ENCODE data around the gene ACADS. TPM values are rescaled to one million over a fixed set of nuclear protein-coding genes. Genes with fewer than 3 reads are reported as not detected.
A peak's percentile ranks its signal among the peaks of the same experiment; 100 is the strongest.

ACADS gene
- total RNA-seq, 1 donor from 2014 or later, result 8.1 TPM

- Mint-ChIP-seq H3K9me3 (ENCODE audit: unreplicated experiment) (no peaks in the 10 kb centered on the region), H3K4me1 (ENCODE audit: low read depth, unreplicated experiment) (no peaks in the 10 kb centered on the region), H3K27ac (ENCODE audit: unreplicated experiment) (no peak overlapping the region), H3K4me3 (ENCODE audit: unreplicated experiment) (no peak overlapping the region), H3K36me3 (ENCODE audit: unreplicated experiment) (peaks cover 14% of the 10 kb centered on the region), H3K27me3 (ENCODE audit: unreplicated experiment) (no peaks in the 10 kb centered on the region)
- no peak for DNase-seq
- TF ChIP-seq CTCF (IDR thresholded peaks at IDR 0.05; ENCODE audit: partially characterized antibody, unreplicated experiment), result no peak
These were observed 41.7 kb downstream of the ACADS start for GRCh38 chr12:120767071-120768024.

GRCh38 chr12:120771097-120771496 lies 45.5 kb downstream of the ACADS start:
- Mint-ChIP-seq H3K27me3 (ENCODE audit: unreplicated experiment) (no peaks in the 10 kb centered on the region), H3K4me1 (ENCODE audit: low read depth, unreplicated experiment) (no peaks in the 10 kb centered on the region), H3K27ac (ENCODE audit: unreplicated experiment) (no peak overlapping the region), H3K36me3 (ENCODE audit: unreplicated experiment) (peaks cover 14% of the 10 kb centered on the region), H3K9me3 (ENCODE audit: unreplicated experiment) (peaks cover 2% of the 10 kb centered on the region), H3K4me3 (ENCODE audit: unreplicated experiment) (no peak overlapping the region)
- no peak for TF ChIP-seq CTCF (IDR thresholded peaks at IDR 0.05; ENCODE audit: partially characterized antibody, unreplicated experiment)
- no peak for DNase-seq

GRCh38 chr12:120774169-120774916 lies 48.7 kb downstream of the ACADS start:
- Mint-ChIP-seq H3K9me3 (ENCODE audit: unreplicated experiment) (peaks cover 2% of the 10 kb centered on the region), H3K4me3 (ENCODE audit: unreplicated experiment) (no peak overlapping the region), H3K27me3 (ENCODE audit: unreplicated experiment) (no peaks in the 10 kb centered on the region), H3K4me1 (ENCODE audit: low read depth, unreplicated experiment) (no peaks in the 10 kb centered on the region), H3K27ac (ENCODE audit: unreplicated experiment) (no peak overlapping the region), H3K36me3 (ENCODE audit: unreplicated experiment) (peaks cover 4% of the 10 kb centered on the region)
- TF ChIP-seq CTCF (IDR thresholded peaks at IDR 0.05; ENCODE audit: partially characterized antibody, unreplicated experiment), result no peak
- DNase-seq, result no peak

GRCh38 chr12:120775862-120776552 lies 50.4 kb downstream of the ACADS start:
- no peak for DNase-seq
- H3K4me3 Mint-ChIP-seq (ENCODE audit: unreplicated experiment), result no peak overlapping the region
- H3K27me3 Mint-ChIP-seq (ENCODE audit: unreplicated experiment), result no peaks in the 10 kb centered on the region
- TF ChIP-seq CTCF (IDR thresholded peaks at IDR 0.05; ENCODE audit: partially characterized antibody, unreplicated experiment), result peak; percentile 56
- no peaks in the 10 kb centered on the region for H3K36me3 Mint-ChIP-seq (ENCODE audit: unreplicated experiment)
- H3K4me1 Mint-ChIP-seq (ENCODE audit: low read depth, unreplicated experiment), result no peaks in the 10 kb centered on the region
- H3K9me3 Mint-ChIP-seq (ENCODE audit: unreplicated experiment), result peaks cover 2% of the 10 kb centered on the region
- no peak overlapping the region for H3K27ac Mint-ChIP-seq (ENCODE audit: unreplicated experiment)

Data from glutamatergic neuron (in vitro differentiated cells).